Natural killer cell (primary cell): ENCODE results near the gene TRAPPC5. TPM values are rescaled to one million over a fixed set of nuclear protein-coding genes. Genes with fewer than 3 reads are reported as not detected.

Experiments
- ATAC-seq, 3 donors: fragments of 150-1000 bp in 2 of 3; fragments of 200-7000 bp in 1 of 3; cut with Tn5 transposase; 1 replicate in 1 of 3; 2 replicates in 2 of 3; pipeline ENCODE4 v1.10.0; 2021; ENCODE audit warnings: mild to moderate bottlenecking in 2 of 3, moderate library complexity in 2 of 3
- DNase-seq, 2 donors: peaks; one replicate each; pipeline versions ENCODE4 v3.0.0 to v3.0.0-alpha.2; 2013 to 2021; ENCODE audit warnings: mixed read lengths in 1 of 2
- H3K27ac ChIP-seq: one replicate; pipeline ENCODE4 v1.5.1; 2013; ENCODE audit warnings: mild to moderate bottlenecking, low read length
- H3K27me3 ChIP-seq: one replicate; pipeline ENCODE4 v1.6.1; 2013; ENCODE audit warnings: low read length; ENCODE audit not compliant: control insufficient read depth, insufficient read depth
- H3K36me3 ChIP-seq: one replicate; pipeline ENCODE4 v1.6.1; 2013; ENCODE audit warnings: low read length; ENCODE audit not compliant: control insufficient read depth, insufficient read depth
- H3K4me1 ChIP-seq: one replicate; pipeline ENCODE4 v1.6.1; 2013; ENCODE audit warnings: low read length; ENCODE audit not compliant: control insufficient read depth, insufficient read depth
- H3K4me3 ChIP-seq: one replicate; pipeline ENCODE4 v1.5.1; 2013; ENCODE audit warnings: low read length
- H3K9me3 ChIP-seq: one replicate; pipeline ENCODE4 v1.6.1; 2013; ENCODE audit warnings: low read length; ENCODE audit not compliant: control insufficient read depth, insufficient read depth
- H3K27ac Mint-ChIP-seq, 2 donors: one replicate each; pipeline ENCODE4 v1.8.0; 2022; ENCODE audit warnings: mild to moderate bottlenecking in 2 of 2, mixed read lengths in 2 of 2, moderate library complexity in 1 of 2
- H3K27me3 Mint-ChIP-seq, 2 donors: one replicate each; pipeline ENCODE4 v1.8.0; 2022; ENCODE audit warnings: low read depth in 2 of 2, mixed read lengths in 2 of 2
- H3K36me3 Mint-ChIP-seq: one replicate; pipeline ENCODE4 v1.8.0; 2022; ENCODE audit warnings: mixed read lengths
- H3K4me1 Mint-ChIP-seq, 2 donors: one replicate each; pipeline ENCODE4 v1.8.0; 2022; ENCODE audit warnings: mixed read lengths in 2 of 2
- H3K4me3 Mint-ChIP-seq: one replicate; pipeline ENCODE4 v1.8.0; 2022; ENCODE audit warnings: mild to moderate bottlenecking, moderate library complexity, mixed read lengths
- H3K9me3 Mint-ChIP-seq, 2 donors: one replicate each; pipeline ENCODE4 v1.8.0; 2022; ENCODE audit warnings: mixed read lengths in 2 of 2
- WGBS: methylation state at CpG from one replicate; pipeline ENCODE4 v1.1.7; 2013; ENCODE audit warnings: missing lambda C conversion rate; ENCODE audit not compliant: insufficient coverage; 5-methylcytosine and 5-hydroxymethylcytosine counted together
- intact Hi-C: fragments of 100-400 bp; cut with micrococcal nuclease; formaldehyde crosslinking; loops from one replicate; pipeline ENCODE4 v1.14.2; 2022
- total RNA-seq, 4 donors: library from RNA; stranded (reverse); fragments of 120-200 nt in 1 of 4; gene quantifications; one replicate each; pipeline versions ENCODE4 v1.2.3 to v1.2.4, GENCODE V29; 2013 to 2022
- TF ChIP-seq, protein P1 (sequence below): fragments of 200-600 bp; IDR thresholded peaks from one replicate; pipeline ENCODE4 v1.8.0; 2022; ENCODE audit warnings: antibody characterized with exemption

The TRAPPC5 gene
- total RNA-seq, 3 donors from 2014 or later (not counting 1 experiment from before 2014, with no cell fraction given), result 53.8 to 58.8 (median 54.2) TPM

- Mint-ChIP-seq H3K9me3 (peaks cover 0 to under 1% of the 10 kb centered on the region in 2 donors), H3K27ac (no peak overlapping the region), H3K27me3 (no peaks in the 10 kb centered on the region), H3K4me3 (no peak overlapping the region), H3K36me3 (no peaks in the 10 kb centered on the region), H3K4me1 (peaks cover 2 to 9% of the 10 kb centered on the region in 2 donors)
- WGBS, result 86% methylated on average over 14 of the region's 14 CpGs
- no peaks in the 10 kb centered on the region for H3K27me3 ChIP-seq
- H3K4me3 ChIP-seq, result no peak overlapping the region
- H3K9me3 ChIP-seq, result no peaks in the 10 kb centered on the region
- peaks cover 20% of the 10 kb centered on the region for H3K36me3 ChIP-seq
- ATAC-seq, result no peak
- H3K27ac ChIP-seq, result no peak overlapping the region
- TF ChIP-seq, protein P1, sequence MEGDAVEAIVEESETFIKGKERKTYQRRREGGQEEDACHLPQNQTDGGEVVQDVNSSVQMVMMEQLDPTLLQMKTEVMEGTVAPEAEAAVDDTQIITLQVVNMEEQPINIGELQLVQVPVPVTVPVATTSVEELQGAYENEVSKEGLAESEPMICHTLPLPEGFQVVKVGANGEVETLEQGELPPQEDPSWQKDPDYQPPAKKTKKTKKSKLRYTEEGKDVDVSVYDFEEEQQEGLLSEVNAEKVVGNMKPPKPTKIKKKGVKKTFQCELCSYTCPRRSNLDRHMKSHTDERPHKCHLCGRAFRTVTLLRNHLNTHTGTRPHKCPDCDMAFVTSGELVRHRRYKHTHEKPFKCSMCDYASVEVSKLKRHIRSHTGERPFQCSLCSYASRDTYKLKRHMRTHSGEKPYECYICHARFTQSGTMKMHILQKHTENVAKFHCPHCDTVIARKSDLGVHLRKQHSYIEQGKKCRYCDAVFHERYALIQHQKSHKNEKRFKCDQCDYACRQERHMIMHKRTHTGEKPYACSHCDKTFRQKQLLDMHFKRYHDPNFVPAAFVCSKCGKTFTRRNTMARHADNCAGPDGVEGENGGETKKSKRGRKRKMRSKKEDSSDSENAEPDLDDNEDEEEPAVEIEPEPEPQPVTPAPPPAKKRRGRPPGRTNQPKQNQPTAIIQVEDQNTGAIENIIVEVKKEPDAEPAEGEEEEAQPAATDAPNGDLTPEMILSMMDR, result no peak
- no peak for DNase-seq
- intact Hi-C loops, result no loop called here
- peaks cover 9% of the 10 kb centered on the region for H3K4me1 ChIP-seq
These were observed 35.5 kb upstream of the TRAPPC5 start for GRCh38 chr19:7645163-7645562.

DNA sequence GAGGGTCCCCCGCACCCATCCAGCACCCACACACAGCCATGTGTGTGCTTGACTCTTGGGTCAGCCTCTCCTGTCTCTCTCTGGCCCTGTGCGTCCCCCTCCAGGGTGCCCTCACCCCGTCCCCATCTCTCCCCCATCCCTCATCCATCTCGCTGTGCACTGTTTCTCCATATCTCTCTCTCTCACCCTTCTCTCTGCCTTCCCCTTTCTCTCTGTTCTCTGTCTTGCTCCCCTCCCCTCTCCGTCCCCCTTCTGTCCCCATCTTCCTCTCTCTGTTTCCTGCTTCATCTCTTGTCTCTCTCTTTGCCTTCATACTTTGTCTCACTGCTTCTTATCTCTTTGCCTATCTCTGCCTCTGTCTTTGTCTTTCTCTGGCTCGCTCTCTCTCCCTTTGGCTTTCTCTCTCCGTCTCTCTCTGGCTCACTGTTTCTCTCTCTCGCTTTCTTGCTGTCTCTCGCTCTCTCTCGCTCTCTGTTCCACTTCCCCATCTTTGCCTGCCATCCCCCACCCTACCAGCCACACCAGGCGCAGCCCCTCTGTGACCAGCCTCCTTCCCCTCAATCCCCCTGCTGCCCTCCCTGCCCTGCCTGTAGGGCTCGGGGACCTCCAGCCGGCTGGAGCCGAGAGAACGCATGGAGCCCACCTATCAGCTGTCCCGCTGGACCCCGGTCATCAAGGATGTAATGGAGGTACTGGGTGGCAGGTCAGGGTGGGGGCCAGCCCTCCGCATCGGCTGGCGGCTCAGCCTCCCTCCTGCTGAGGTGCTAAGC is 34.8 kb upstream of the TRAPPC5 start:
- no peak for DNase-seq
- H3K4me3 Mint-ChIP-seq, result no peak overlapping the region
- Histone ChIP-seq H3K9me3 (no peaks in the 10 kb centered on the region), H3K4me1 (peaks cover 9% of the 10 kb centered on the region), H3K27ac (no peak overlapping the region), H3K36me3 (peaks cover 20% of the 10 kb centered on the region), H3K4me3 (no peak overlapping the region), H3K27me3 (no peaks in the 10 kb centered on the region)
- no peak for ATAC-seq
- TF ChIP-seq, protein P1, result no peak
- no peaks in the 10 kb centered on the region for H3K27me3 Mint-ChIP-seq
- peaks cover 0 to 6% of the 10 kb centered on the region in 2 donors for H3K4me1 Mint-ChIP-seq
- H3K27ac Mint-ChIP-seq, result peak overlapping the region in 1 of 2 donors; percentile 44
- no peaks in the 10 kb centered on the region for H3K36me3 Mint-ChIP-seq
- 90% methylated on average over 20 of the region's 20 CpGs for whole genome bisulfite sequencing
- no peaks in the 10 kb centered on the region for H3K9me3 Mint-ChIP-seq
- intact Hi-C loops, result no loop called here

- Histone ChIP-seq H3K4me1 (peaks cover 9% of the 10 kb centered on the region), H3K27ac (no peak overlapping the region), H3K4me3 (no peak overlapping the region), H3K27me3 (no peaks in the 10 kb centered on the region), H3K36me3 (peaks cover 20% of the 10 kb centered on the region), H3K9me3 (no peaks in the 10 kb centered on the region)
- H3K4me3 Mint-ChIP-seq, result no peak overlapping the region
- WGBS, result 92% methylated on average over 8 of the region's 8 CpGs
- no peaks in the 10 kb centered on the region for H3K27me3 Mint-ChIP-seq
- peaks cover 0 to 6% of the 10 kb centered on the region in 2 donors for H3K4me1 Mint-ChIP-seq
- no peak overlapping the region for H3K27ac Mint-ChIP-seq
- H3K9me3 Mint-ChIP-seq, result no peaks in the 10 kb centered on the region
- TF ChIP-seq, protein P1, result no peak
- no peaks in the 10 kb centered on the region for H3K36me3 Mint-ChIP-seq
- intact Hi-C loops, result no loop called here
- DNase-seq (no peak), ATAC-seq (no peak)
These were observed 34.3 kb upstream of the TRAPPC5 start for GRCh38 chr19:7646426-7646700.

GRCh38 chr19:7647156-7647555 is 33.5 kb upstream of the TRAPPC5 start:
- ATAC-seq, result no peak
- Mint-ChIP-seq H3K27ac (no peak overlapping the region), H3K27me3 (no peaks in the 10 kb centered on the region), H3K4me3 (no peak overlapping the region), H3K4me1 (peaks cover 1 to 7% of the 10 kb centered on the region in 2 donors), H3K9me3 (no peaks in the 10 kb centered on the region), H3K36me3 (no peaks in the 10 kb centered on the region)
- H3K9me3 ChIP-seq, result no peaks in the 10 kb centered on the region
- no peak overlapping the region for H3K27ac ChIP-seq
- TF ChIP-seq, protein P1, result no peak
- intact Hi-C loops, result no loop called here
- H3K4me3 ChIP-seq, result no peak overlapping the region
- peaks cover 14% of the 10 kb centered on the region for H3K4me1 ChIP-seq
- WGBS, result 97% methylated on average over 26 of the region's 26 CpGs
- peaks cover 18% of the 10 kb centered on the region for H3K36me3 ChIP-seq
- no peaks in the 10 kb centered on the region for H3K27me3 ChIP-seq
- no peak for DNase-seq
